NCI-H1694 (cell line): ENCODE results near the gene OR10C1.
"Not testable (repeated sequence)": the region's sequence is repeated elsewhere in the genome, so short reads cannot be mapped to it uniquely, and the experiment has no call there.

Experiments
- DNase-seq: peaks from one replicate; lab custom pipeline; 2025; lab: John Stamatoyannopoulos, UW

The OR10C1 gene

GRCh38 chr6:29439006-29439405 lies at the start of gene OR10C1:
Gene OR10C1, plus strand, starts transcription at chr6:29439306. Its CDS starts 710 bp downstream, at chr6:29440016.
- no peak for DNase-seq

- no peak for DNase-seq
Observed at GRCh38 chr6:29395331-29395730, 43.8 kb upstream of the OR10C1 start, which contains the start of gene OR12D2. Gene OR12D2, plus strand, starts transcription at chr6:29395631. Its CDS starts 1,069 bp downstream, at chr6:29396700.

GRCh38 chr6:29399525-29399924 lies 39.6 kb upstream of the OR10C1 start:
- DNase-seq = no peak

GRCh38 chr6:29403801-29404200 lies 35.3 kb upstream of the OR10C1 start:
- DNase-seq = no peak

GRCh38 chr6:29414588-29414987 lies 24.5 kb upstream of the OR10C1 start, which contains the start of gene OR12D1:
Gene OR12D1, plus strand, starts transcription at chr6:29414928.
- no peak for DNase-seq

- no peak for DNase-seq
Observed at GRCh38 chr6:29419516-29419915, 19.6 kb upstream of the OR10C1 start.

GRCh38 chr6:29424168-29424567 lies 14.9 kb upstream of the OR10C1 start:
- DNase-seq = no peak

- DNase-seq = no peak
Observed at GRCh38 chr6:29424575-29424974, 14.5 kb upstream of the OR10C1 start.

GRCh38 chr6:29425075-29425474 lies 14.0 kb upstream of the OR10C1 start:
- no peak for DNase-seq

GRCh38 chr6:29426654-29427053 lies 12.5 kb upstream of the OR10C1 start:
- DNase-seq = no peak

- not testable (repeated sequence) for DNase-seq
Observed at GRCh38 chr6:29436730-29437129, 2.4 kb upstream of the OR10C1 start.

GRCh38 chr6:29442719-29443118 lies 3.6 kb downstream of the OR10C1 start:
- DNase-seq = no peak

- DNase-seq = not testable (repeated sequence)
Observed at GRCh38 chr6:29444031-29444430, 4.9 kb downstream of the OR10C1 start.

- DNase-seq = no peak
Observed at GRCh38 chr6:29447670-29448069, 8.6 kb downstream of the OR10C1 start.

GRCh38 chr6:29451471-29452193 lies 12.5 kb downstream of the OR10C1 start:
- DNase-seq = no peak

- DNase-seq = no peak
Observed at GRCh38 chr6:29456971-29457370, 17.9 kb downstream of the OR10C1 start, which contains the start of the genes OR11A1 and OR2H1. Gene OR11A1, minus strand, starts transcription at chr6:29457071. Its CDS starts 29,430 bp downstream, at chr6:29427641. Gene OR2H1, plus strand, starts transcription at chr6:29457155. Its CDS starts 4,615 bp downstream, at chr6:29461770.

- DNase-seq = no peak
Observed at GRCh38 chr6:29461021-29461814, 22.1 kb downstream of the OR10C1 start.

- DNase-seq = no peak
Observed at GRCh38 chr6:29462022-29462421, 22.9 kb downstream of the OR10C1 start.

GRCh38 chr6:29465279-29465678 lies 26.2 kb downstream of the OR10C1 start:
- no peak for DNase-seq

GRCh38 chr6:29465801-29466200 lies 26.7 kb downstream of the OR10C1 start:
- DNase-seq = no peak

- DNase-seq = no peak
Observed at GRCh38 chr6:29466241-29466640, 27.1 kb downstream of the OR10C1 start.

- DNase-seq = no peak
Observed at GRCh38 chr6:29474996-29475395, 35.9 kb downstream of the OR10C1 start.

- no peak for DNase-seq
Observed at GRCh38 chr6:29477923-29478450, 38.9 kb downstream of the OR10C1 start.
